Progenitor cell of endocrine pancreas (in vitro differentiated cells): ENCODE data around the gene ZDHHC1. TPM values are rescaled to one million over a fixed set of nuclear protein-coding genes. Genes with fewer than 3 reads are reported as not detected.

Experiments used
- DNase-seq: peaks from one replicate; pipeline ENCODE4 v3.0.0; 2021; ENCODE audit warnings: low spot score; ENCODE audit not compliant: unreplicated experiment
- H3K27ac Mint-ChIP-seq: 2 replicates; pipeline ENCODE4 v1.8.0; 2021; ENCODE audit warnings: mild to moderate bottlenecking, moderate library complexity, mixed read lengths
- H3K27me3 Mint-ChIP-seq: 2 replicates; pipeline ENCODE4 v1.8.0; 2021; ENCODE audit warnings: mixed read lengths
- H3K36me3 Mint-ChIP-seq: 2 replicates; pipeline ENCODE4 v1.8.0; 2022; ENCODE audit warnings: mixed read lengths; ENCODE audit not compliant: insufficient read depth
- H3K4me1 Mint-ChIP-seq: 2 replicates; pipeline ENCODE4 v1.8.0; 2021; ENCODE audit warnings: low read depth, mixed read lengths
- H3K4me3 Mint-ChIP-seq: 2 replicates; pipeline ENCODE4 v1.8.0; 2021; ENCODE audit warnings: low read depth, mild to moderate bottlenecking, moderate library complexity, mixed read lengths
- H3K9me3 Mint-ChIP-seq: 2 replicates; pipeline ENCODE4 v1.8.0; 2021; ENCODE audit warnings: low read depth, mixed read lengths
- total RNA-seq: library from RNA; stranded (reverse); gene quantifications from 2 replicates; pipeline ENCODE4 v1.2.1, GENCODE V29; 2021
- TF ChIP-seq, protein P1 (sequence below): fragments of 200-600 bp; sonication (generic); IDR thresholded peaks from one replicate; pipeline ENCODE4 v1.5.0; 2021; ENCODE audit warnings: antibody characterized with exemption, mild to moderate bottlenecking; ENCODE audit not compliant: unreplicated experiment

ZDHHC1 gene
- total RNA-seq, 1 donor from 2014 or later, result 16.5 TPM

DNA sequence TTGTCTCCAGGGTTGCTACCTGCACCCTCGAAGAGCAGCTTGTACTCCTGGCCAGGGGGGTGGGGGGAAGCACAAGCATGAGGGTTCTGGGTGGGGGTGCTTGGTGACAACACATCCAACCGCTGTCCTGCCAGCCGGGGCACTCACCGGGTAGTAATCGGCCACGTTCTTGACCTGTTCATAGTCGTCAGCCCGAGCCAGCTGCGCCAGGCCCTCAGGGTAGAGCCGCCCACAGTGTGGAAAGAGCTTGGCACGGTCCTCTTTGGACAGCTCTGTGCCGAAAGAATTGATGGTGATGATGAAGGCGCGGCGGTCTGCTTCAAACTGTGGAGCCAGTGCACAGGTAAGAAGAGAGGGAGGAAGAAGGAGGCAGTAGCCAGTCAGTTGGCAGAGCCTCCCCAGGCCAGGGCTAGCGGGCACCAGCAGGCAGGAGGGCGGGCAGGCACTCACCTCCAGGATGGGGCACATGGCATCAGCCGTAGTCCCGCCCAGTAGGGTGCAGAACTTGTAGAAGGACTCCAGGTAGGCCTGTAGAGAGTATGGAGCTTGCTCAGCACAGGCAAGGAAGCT, 22.6 kb upstream of the ZDHHC1 start:
- Mint-ChIP-seq H3K9me3 (no peaks in the 10 kb centered on the region), H3K4me3 (no peak overlapping the region), H3K36me3 (peaks cover 3% of the 10 kb centered on the region), H3K4me1 (peaks cover 4% of the 10 kb centered on the region), H3K27me3 (no peaks in the 10 kb centered on the region), H3K27ac (no peak overlapping the region)
- DNase-seq, result no peak
- TF ChIP-seq, protein P1, sequence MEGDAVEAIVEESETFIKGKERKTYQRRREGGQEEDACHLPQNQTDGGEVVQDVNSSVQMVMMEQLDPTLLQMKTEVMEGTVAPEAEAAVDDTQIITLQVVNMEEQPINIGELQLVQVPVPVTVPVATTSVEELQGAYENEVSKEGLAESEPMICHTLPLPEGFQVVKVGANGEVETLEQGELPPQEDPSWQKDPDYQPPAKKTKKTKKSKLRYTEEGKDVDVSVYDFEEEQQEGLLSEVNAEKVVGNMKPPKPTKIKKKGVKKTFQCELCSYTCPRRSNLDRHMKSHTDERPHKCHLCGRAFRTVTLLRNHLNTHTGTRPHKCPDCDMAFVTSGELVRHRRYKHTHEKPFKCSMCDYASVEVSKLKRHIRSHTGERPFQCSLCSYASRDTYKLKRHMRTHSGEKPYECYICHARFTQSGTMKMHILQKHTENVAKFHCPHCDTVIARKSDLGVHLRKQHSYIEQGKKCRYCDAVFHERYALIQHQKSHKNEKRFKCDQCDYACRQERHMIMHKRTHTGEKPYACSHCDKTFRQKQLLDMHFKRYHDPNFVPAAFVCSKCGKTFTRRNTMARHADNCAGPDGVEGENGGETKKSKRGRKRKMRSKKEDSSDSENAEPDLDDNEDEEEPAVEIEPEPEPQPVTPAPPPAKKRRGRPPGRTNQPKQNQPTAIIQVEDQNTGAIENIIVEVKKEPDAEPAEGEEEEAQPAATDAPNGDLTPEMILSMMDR, result no peak

DNA sequence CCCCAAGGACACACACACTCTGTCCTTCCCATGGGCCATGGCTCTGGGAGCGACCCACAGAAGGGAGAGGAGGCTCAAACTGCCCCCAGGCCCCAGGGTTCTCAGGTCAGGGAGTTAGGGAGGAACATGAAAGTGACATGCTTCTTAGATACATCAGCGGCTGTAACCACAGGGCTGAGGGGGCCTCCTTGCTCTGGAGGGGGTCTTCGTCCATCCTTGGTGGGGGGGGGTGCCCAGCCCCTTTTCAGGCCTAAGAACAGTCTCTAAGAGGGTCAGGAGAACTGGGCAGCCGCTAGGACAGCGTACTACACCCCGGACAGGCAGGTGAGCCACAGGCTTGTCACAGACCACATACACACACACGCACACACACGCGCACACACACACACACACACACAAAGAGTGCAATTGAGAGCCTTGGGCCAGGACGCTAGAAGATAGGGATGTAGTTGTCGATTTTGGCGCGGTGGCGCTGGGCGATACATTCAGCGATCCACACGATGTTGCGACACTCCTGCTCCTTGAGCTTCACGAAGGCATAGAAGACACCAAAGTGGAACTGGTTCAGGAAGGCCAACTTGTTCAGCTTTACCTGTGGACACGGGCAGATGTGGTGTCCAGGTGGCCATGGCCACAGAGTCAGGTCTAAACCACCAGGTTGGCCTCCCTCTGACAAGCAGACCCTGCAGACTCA, 22.0 kb upstream of the ZDHHC1 start:
- DNase-seq, result no peak
- TF ChIP-seq, protein P1, result no peak
- H3K27me3 Mint-ChIP-seq, result no peaks in the 10 kb centered on the region
- no peak overlapping the region for H3K27ac Mint-ChIP-seq
- no peak overlapping the region for H3K4me3 Mint-ChIP-seq
- H3K4me1 Mint-ChIP-seq, result peaks cover 6% of the 10 kb centered on the region
- H3K9me3 Mint-ChIP-seq, result no peaks in the 10 kb centered on the region
- peaks cover 3% of the 10 kb centered on the region for H3K36me3 Mint-ChIP-seq

DNA sequence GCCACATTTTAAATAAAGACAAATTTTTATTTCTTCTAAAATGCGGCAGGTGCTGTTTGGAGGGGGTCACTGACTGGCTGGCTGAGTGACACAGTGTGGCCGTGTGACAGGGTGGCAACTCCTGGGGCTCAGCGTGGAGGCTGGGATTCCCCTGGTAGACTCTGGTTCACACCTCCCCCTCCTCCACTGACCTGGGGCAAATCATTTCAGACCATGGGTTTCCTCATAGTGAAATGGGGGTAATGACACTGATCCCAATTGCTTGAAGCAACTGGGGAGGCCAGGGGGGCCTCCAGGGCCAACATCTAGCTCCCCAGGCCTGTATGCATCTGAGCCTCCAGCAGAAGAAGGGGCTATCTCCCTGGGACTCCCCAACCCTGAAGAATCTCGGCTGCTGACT, 21.2 kb upstream of the ZDHHC1 start:
- TF ChIP-seq, protein P1, result no peak
- Mint-ChIP-seq H3K27me3 (no peaks in the 10 kb centered on the region), H3K4me1 (peaks cover 9% of the 10 kb centered on the region), H3K9me3 (no peaks in the 10 kb centered on the region), H3K27ac (no peak overlapping the region), H3K36me3 (peaks cover 3% of the 10 kb centered on the region), H3K4me3 (no peak overlapping the region)
- DNase-seq, result no peak

DNA sequence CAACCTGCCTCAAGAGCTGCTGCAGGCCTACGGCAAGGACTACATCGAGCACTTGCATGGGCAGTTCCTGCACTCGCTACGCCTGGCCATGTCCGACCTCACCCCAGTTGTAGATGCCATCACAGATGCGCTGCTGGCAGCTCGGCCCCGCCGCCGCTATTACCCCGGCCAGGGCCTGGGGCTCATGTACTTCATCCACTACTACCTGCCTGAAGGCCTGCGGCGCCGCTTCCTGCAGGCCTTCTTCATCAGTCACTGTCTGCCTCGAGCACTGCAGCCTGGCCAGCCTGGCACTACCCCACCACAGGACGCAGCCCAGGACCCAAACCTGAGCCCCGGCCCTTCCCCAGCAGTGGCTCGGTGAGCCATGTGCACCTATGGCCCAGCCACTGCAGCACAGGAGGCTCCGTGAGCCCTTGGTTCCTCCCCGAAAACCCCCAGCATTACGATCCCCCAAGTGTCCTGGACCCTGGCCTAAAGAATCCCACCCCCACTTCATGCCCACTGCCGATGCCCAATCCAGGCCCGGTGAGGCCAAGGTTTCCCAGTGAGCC, 20.4 kb upstream of the ZDHHC1 start:
- Mint-ChIP-seq H3K9me3 (no peaks in the 10 kb centered on the region), H3K36me3 (peaks cover 3% of the 10 kb centered on the region), H3K27me3 (no peaks in the 10 kb centered on the region), H3K27ac (no peak overlapping the region), H3K4me3 (no peak overlapping the region), H3K4me1 (peaks cover 13% of the 10 kb centered on the region)
- no peak for DNase-seq
- TF ChIP-seq, protein P1, result no peak

DNA sequence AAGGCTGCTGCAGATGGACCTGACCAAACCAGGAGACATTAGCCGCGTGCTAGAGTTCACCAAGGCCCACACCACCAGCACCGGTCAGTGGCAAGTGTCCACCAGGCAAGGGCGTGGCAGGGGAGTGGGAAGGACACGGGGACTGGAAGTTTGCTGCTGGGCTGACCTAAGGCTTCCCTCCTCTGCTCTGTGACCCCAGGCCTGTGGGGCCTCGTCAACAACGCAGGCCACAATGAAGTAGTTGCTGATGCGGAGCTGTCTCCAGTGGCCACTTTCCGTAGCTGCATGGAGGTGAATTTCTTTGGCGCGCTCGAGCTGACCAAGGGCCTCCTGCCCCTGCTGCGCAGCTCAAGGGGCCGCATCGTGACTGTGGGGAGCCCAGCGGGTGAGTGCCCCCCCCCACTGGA, 19.5 kb upstream of the ZDHHC1 start:
- peaks cover 13% of the 10 kb centered on the region for H3K4me1 Mint-ChIP-seq
- H3K9me3 Mint-ChIP-seq, result no peaks in the 10 kb centered on the region
- TF ChIP-seq, protein P1, result no peak
- H3K27me3 Mint-ChIP-seq, result no peaks in the 10 kb centered on the region
- H3K36me3 Mint-ChIP-seq, result peaks cover 3% of the 10 kb centered on the region
- no peak for DNase-seq
- peak overlapping the region; percentile 49 for H3K27ac Mint-ChIP-seq
- no peak overlapping the region for H3K4me3 Mint-ChIP-seq
